Activated naive CD4-positive, alpha-beta T cell treated with anti-CD3 and anti-CD28 coated beads for 36 hours (primary cell): ENCODE results near the gene NEDD9. TPM values are rescaled to one million over a fixed set of nuclear protein-coding genes. Genes with fewer than 3 reads are reported as not detected.

ENCODE experiments used
- CTCF ChIA-PET: fragments of 350-600 bp; sonication (Branson Sonifier 250); formaldehyde crosslinking; loops from one replicate; lab custom pipeline; 2021; ENCODE audit warnings: antibody characterized with exemption; lab: Charles Lee
- DNase-seq: peaks from one replicate; pipeline ENCODE4 v3.0.0-alpha.2; 2020
- H3K27ac Mint-ChIP-seq: one replicate; pipeline ENCODE4 v1.8.0; 2021; ENCODE audit warnings: mild to moderate bottlenecking, mixed read lengths
- H3K27me3 Mint-ChIP-seq: one replicate; pipeline ENCODE4 v1.8.0; 2021; ENCODE audit warnings: low read depth, mixed read lengths
- H3K36me3 Mint-ChIP-seq: one replicate; pipeline ENCODE4 v1.8.0; 2021; ENCODE audit warnings: low read depth, mixed read lengths
- H3K4me1 Mint-ChIP-seq: one replicate; pipeline ENCODE4 v1.8.0; 2021; ENCODE audit warnings: low read depth, mixed read lengths
- H3K4me3 Mint-ChIP-seq: one replicate; pipeline ENCODE4 v1.8.0; 2021; ENCODE audit warnings: mild to moderate bottlenecking, moderate library complexity, mixed read lengths
- H3K9me3 Mint-ChIP-seq: one replicate; pipeline ENCODE4 v1.8.0; 2021; ENCODE audit warnings: mixed read lengths
- intact Hi-C: fragments of 100-400 bp; cut with micrococcal nuclease; formaldehyde crosslinking; loops from one replicate; pipeline ENCODE4 v1.15.1; 2023
- total RNA-seq, 2 experiments: library from RNA; stranded (reverse); gene quantifications; one replicate each; pipeline ENCODE4 v1.2.3, GENCODE V29; 2021

Gene NEDD9
- total RNA-seq, 2 experiments from 2014 or later, result 17.5 to 18.8 TPM

DNA sequence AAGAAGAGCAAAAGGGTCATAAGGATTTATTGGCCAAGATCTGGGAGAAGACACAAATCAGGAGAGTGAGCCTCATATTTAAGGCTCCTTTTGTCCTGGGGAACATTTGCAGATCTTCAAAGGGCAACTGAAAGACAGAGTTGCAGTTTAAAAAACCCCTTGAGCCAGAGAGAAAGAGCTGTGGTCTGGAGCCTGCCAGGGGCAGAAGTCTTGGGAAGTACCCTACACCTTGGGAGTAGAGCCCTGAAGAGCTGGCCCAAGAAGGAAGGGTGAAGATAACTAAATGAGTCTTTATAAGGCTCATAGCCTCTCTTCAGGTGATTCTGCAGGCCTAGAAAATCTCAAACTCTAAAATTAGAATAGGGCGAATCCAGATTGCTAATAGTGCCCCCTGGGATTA, 81.0 kb downstream of the NEDD9 start:
- Mint-ChIP-seq H3K4me3 (no peak overlapping the region), H3K4me1 (peaks cover 6% of the 10 kb centered on the region), H3K27ac (no peak overlapping the region), H3K36me3 (no peaks in the 10 kb centered on the region), H3K9me3 (no peaks in the 10 kb centered on the region), H3K27me3 (no peaks in the 10 kb centered on the region)
- CTCF ChIA-PET, result interaction anchor here (0.9 kb wide), 1 partner anchor 344 kb away, joined by 3 read pairs; no protein-coding TSS in a partner anchor
- DNase-seq, result no peak
- intact Hi-C loops, result no loop called here

DNA sequence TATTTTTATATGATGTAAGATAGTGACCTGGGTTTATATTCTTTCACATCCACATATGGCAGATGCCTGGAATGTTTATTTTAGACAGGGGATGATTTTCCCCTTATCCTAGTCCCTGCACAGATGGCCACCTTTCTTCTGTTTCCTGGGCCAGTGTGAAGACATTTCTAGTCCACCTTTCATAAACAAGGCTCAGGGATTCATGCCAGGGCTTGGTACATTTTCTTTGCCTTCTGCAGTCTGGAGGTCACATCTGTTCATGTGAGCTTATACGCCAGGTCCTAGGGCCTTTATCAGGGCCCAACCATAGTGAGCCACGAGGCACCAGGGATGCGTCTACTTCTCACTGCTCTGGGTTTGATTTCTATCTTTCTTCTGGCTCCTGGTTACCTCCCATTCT, 82.9 kb downstream of the NEDD9 start:
- no peak overlapping the region for H3K4me3 Mint-ChIP-seq
- no peak overlapping the region for H3K27ac Mint-ChIP-seq
- H3K36me3 Mint-ChIP-seq, result no peaks in the 10 kb centered on the region
- peaks cover 6% of the 10 kb centered on the region for H3K4me1 Mint-ChIP-seq
- intact Hi-C loops, result no loop called here
- CTCF ChIA-PET, result interaction anchor here (0.8 kb wide), 1 partner anchor 22 kb away, joined by 3 read pairs; no protein-coding TSS in a partner anchor
- H3K9me3 Mint-ChIP-seq, result no peaks in the 10 kb centered on the region
- DNase-seq, result no peak
- H3K27me3 Mint-ChIP-seq, result no peaks in the 10 kb centered on the region

DNA sequence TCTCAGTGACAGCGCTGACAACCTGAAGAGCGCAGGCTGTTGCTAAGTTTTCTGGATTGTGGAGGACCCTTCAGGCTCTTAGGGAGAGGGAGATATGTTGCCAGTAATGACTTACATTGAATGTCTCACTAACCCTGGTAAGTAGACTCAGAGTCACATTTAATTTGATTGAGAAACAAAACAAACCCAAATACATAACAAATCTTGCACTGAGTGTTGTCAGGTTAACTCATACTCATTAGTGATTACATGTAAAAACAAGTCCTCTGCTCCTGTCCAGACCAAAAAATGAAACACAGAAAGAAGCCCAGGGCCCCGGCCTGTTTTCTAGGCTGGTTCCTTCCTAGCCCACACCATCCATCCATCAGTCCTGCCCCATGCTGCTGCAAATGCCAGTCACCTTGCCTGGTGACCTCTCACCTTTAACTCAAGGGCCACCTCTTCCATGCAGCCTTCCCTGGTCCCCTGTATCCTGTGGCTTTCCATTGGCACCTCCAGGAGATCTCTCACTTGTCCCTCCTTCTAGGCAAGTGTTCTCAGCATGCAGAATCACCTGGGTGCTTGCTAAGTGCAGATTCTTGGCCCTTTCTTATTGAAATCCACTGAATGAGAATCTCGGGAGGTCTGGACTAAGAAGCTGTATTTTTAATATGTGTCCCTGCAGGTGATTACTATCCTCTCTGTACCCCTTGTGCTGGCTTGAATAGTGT, 86.2 kb downstream of the NEDD9 start:
- CTCF ChIA-PET, result interaction anchor here (1.2 to 5.9 kb wide), 2 partner anchors 26 to 351 kb away, joined by 3 to 77 read pairs; no protein-coding TSS in a partner anchor
- Mint-ChIP-seq H3K4me1 (no peaks in the 10 kb centered on the region), H3K27ac (no peak overlapping the region), H3K4me3 (no peak overlapping the region), H3K9me3 (no peaks in the 10 kb centered on the region), H3K36me3 (no peaks in the 10 kb centered on the region), H3K27me3 (no peaks in the 10 kb centered on the region)
- DNase-seq, result no peak
- intact Hi-C loops, result no loop called here

DNA sequence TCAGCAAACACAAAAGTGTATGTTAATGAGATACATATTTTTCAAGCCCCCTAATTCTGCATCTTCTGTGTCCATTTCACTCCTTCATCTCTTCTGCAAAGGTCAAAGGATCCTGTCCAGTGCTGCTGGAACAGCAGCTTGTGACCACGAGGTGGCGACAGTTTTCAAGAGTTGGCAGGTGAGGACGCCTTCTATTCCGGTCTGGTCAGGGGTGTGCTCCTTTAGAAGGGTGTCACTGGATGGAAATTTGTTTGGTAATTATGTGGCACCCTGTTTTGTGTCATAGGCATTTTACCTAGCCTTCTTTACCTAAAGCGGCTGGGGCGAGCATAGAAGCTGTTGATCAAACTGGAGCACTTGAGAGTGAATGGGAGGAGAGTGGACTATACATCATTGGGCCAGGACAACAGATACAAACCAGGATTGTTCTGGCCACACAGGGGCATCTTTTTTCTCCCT, 88.0 kb downstream of the NEDD9 start:
- no peaks in the 10 kb centered on the region for H3K36me3 Mint-ChIP-seq
- CTCF ChIA-PET, result interaction anchor here (0.6 to 5.9 kb wide), 8 partner anchors 9 to 431 kb away, joined by 3 to 77 read pairs (median 4); no protein-coding TSS in a partner anchor
- peak; percentile 89 for DNase-seq
- intact Hi-C loops, result loop anchor here (1.0 to 5.0 kb wide), 6 partner anchors 28 to 431 kb away; no protein-coding TSS in a partner anchor
- no peak overlapping the region for H3K27ac Mint-ChIP-seq
- H3K4me3 Mint-ChIP-seq, result no peak overlapping the region
- H3K9me3 Mint-ChIP-seq, result no peaks in the 10 kb centered on the region
- H3K27me3 Mint-ChIP-seq, result no peaks in the 10 kb centered on the region
- H3K4me1 Mint-ChIP-seq, result peaks cover 7% of the 10 kb centered on the region

DNA sequence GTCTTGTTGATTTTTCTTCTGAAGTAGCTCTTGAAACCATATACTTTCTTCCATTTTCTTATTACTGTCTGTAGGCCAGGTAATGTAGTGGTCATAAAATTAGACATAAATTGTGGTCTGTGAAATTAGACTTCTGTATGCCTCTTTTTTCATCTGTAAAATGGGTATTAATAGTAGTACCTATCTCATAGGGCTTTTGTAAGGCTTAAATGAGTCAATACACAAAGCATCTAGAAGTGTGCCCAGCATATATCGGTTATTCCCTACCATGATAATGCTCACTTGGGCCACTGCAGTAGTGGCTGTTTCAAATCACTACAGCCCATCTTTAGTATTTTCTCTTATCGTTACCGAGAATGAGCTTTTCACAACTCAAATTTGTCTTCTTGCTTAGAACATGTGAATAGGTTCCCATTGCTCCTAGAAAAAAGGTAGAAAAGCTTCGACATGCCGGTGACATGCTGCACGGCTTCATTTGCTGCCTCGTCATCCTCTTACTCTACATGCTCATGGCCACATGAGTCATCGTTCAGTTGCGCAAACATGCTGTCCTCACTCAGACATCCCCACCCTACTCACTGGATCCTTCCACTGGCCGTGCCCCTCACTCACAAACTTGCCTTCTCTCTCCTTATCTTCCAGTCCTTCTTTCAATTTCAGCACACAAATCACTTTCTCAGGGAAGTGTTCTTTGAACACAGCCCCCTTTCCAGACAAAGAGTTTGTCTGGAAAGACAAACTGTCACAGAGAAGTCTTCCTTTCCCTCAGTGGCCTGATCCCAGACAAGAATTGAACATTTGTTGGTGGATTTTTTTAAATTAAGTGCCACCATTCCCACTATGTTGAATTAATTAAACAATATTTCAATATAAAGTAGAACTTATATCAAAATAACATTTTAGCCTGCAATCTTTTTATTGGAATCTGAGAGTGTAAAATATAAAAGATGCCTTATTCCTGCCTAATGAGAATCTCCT, 88.8 kb downstream of the NEDD9 start:
- Mint-ChIP-seq H3K9me3 (no peaks in the 10 kb centered on the region), H3K4me3 (no peak overlapping the region), H3K27me3 (no peaks in the 10 kb centered on the region), H3K27ac (no peak overlapping the region), H3K4me1 (peaks cover 14% of the 10 kb centered on the region), H3K36me3 (no peaks in the 10 kb centered on the region)
- CTCF ChIA-PET, result interaction anchor here (0.6 to 5.9 kb wide), 16 partner anchors 9 to 1671 kb away, joined by 3 to 77 read pairs (median 4); no protein-coding TSS in a partner anchor
- intact Hi-C loops, result loop anchor here (1.0 to 5.0 kb wide), 6 partner anchors 29 to 432 kb away; no protein-coding TSS in a partner anchor
- DNase-seq, result no peak

DNA sequence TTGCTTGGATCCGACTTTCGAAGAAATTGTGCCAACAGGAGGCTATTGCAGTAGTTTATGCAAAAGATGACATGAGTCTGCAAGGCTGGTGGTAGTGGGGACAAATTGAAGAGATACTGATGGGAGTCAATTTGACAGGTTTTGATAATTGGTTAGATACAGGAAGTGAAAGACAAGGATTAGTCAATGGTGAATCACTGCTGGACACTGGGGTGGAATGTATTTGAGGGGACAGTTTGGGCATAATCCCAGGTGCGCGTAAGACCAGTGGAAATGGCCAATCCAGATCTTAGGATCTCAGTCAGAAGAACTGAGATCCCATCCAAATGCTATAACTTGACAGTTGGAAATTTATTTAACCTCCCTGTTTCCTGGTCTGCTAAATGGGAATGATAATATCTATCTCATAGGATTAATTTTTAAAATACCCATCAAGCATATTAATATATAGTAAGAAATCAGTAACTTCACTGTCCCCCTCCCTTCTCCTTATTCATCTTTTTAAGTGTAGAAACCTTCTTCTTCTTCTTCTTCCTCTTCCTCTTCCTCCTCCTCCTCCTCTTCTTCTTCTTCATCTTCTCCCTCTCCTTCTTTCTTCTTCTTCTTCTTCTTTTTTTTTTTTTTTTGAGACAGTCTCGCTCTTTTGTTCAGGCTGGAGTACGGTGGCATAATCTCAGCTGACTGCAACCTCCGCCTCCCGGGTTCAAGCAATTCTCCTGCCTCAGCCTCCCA, 90.0 kb downstream of the NEDD9 start:
- H3K36me3 Mint-ChIP-seq, result no peaks in the 10 kb centered on the region
- peaks cover 17% of the 10 kb centered on the region for H3K4me1 Mint-ChIP-seq
- intact Hi-C loops, result loop anchor here (5.0 kb wide), 1 partner anchor 190 kb away; no protein-coding TSS in a partner anchor
- no peak for DNase-seq
- no peaks in the 10 kb centered on the region for H3K9me3 Mint-ChIP-seq
- H3K27me3 Mint-ChIP-seq, result no peaks in the 10 kb centered on the region
- CTCF ChIA-PET, result interaction anchor here (1.0 to 5.9 kb wide), 7 partner anchors 13 to 358 kb away, joined by 3 to 77 read pairs (median 3); no protein-coding TSS in a partner anchor
- no peak overlapping the region for H3K27ac Mint-ChIP-seq
- no peak overlapping the region for H3K4me3 Mint-ChIP-seq

DNA sequence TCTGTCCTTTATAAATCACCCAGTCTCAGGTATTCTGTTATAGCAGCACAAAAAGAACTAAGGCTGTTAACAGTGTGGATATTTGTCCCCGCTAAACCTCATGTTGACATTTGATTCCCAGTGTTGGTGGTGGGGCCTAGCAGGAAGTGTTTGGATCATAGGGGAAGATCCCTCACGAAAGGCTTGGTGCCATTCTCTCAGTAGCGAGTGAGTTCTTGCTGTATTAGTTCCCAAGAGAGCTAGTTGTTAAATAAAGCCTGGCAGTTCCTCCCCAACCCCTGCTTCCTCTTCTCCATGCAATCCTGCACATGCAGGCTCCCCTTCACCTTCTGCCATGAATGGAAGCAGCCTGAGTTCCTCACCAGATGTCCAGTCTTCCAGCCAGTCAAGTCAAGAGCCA, 91.2 kb downstream of the NEDD9 start:
- CTCF ChIA-PET, result interaction anchor here (1.0 kb wide), 1 partner anchor 355 kb away, joined by 5 read pairs; no protein-coding TSS in a partner anchor
- Mint-ChIP-seq H3K4me3 (no peak overlapping the region), H3K36me3 (no peaks in the 10 kb centered on the region), H3K4me1 (peaks cover 17% of the 10 kb centered on the region), H3K27ac (no peak overlapping the region), H3K27me3 (no peaks in the 10 kb centered on the region), H3K9me3 (no peaks in the 10 kb centered on the region)
- no peak for DNase-seq
- intact Hi-C loops, result loop anchor here (5.0 kb wide), 1 partner anchor 189 kb away; no protein-coding TSS in a partner anchor

DNA sequence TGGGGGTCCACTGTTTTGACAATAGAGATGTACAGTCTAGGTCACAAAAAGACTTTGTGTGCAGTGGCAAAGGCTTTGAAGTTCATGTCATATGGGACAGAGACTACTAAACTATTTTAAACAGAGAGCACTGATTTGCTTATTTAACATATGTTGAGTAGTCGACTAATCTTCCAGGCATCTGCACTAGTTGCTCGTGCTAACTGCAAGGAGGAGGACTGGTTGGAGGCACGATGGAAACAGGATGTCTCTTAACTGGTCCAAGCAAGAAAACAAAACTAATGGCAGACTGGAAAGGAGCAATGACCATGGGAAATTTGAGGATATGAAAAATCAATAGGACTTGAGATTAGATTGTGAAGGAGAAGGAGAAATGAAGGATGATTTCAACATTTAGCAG, 92.4 kb downstream of the NEDD9 start:
- Mint-ChIP-seq H3K4me1 (peaks cover 17% of the 10 kb centered on the region), H3K9me3 (no peaks in the 10 kb centered on the region), H3K27ac (no peak overlapping the region), H3K27me3 (no peaks in the 10 kb centered on the region), H3K36me3 (peaks cover 8% of the 10 kb centered on the region), H3K4me3 (no peak overlapping the region)
- intact Hi-C loops, result loop anchor here (5.0 kb wide), 1 partner anchor 188 kb away; no protein-coding TSS in a partner anchor
- no peak for DNase-seq
- CTCF ChIA-PET, result interaction anchor here (0.7 to 1.8 kb wide), 2 partner anchors 189 to 356 kb away, joined by 3 to 9 read pairs; no protein-coding TSS in a partner anchor

DNA sequence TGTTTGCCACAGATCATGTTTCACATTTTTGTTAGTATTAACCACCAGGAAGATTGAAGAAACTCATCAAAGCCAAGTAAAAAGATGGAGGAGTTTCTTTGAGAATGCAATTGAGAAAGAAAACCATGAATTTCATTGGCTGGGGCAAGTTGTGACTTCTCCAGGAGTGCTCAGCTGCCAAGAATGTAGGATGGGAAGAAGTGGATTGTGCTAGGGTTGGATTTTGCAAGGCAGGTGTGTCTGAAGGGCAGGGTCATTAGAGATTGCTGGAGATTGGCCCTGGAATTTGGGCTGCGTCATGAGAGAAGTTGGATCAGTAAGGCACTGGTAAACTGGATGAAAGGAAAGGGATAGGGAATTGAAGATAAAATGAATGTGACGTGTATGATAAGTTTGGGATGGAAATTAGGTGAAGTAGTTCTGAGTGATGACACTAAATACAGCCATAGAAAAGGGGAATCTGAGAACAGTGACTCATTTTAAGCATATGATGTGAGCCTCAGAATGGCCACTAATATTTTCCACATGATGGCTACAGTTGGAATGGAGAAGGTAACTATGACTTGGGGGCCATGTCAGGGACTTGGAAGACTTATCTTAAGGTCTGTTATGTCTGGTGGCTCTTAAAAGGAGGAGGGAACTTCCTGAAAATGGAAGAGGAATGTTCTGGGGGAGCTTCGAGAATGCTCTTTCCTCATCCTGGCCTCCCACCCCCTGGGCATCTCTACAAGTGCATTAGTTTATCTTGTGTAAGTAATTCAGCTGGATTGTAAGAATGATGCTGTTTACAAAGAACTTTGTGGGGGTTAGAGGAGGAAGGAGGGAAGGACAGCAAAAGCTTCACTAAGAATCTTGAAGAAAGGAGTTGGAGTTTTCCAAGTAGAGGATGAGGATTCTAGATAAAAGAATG, 93.2 kb downstream of the NEDD9 start:
- H3K4me1 Mint-ChIP-seq, result peaks cover 17% of the 10 kb centered on the region
- H3K9me3 Mint-ChIP-seq, result no peaks in the 10 kb centered on the region
- peak overlapping the region; percentile 27 for H3K27ac Mint-ChIP-seq
- H3K36me3 Mint-ChIP-seq, result peaks cover 14% of the 10 kb centered on the region
- no peaks in the 10 kb centered on the region for H3K27me3 Mint-ChIP-seq
- intact Hi-C loops, result no loop called here
- H3K4me3 Mint-ChIP-seq, result no peak overlapping the region
- no peak for DNase-seq
- CTCF ChIA-PET, result interaction anchor here (0.7 to 1.8 kb wide), 2 partner anchors 189 to 357 kb away, joined by 3 to 9 read pairs; no protein-coding TSS in a partner anchor

DNA sequence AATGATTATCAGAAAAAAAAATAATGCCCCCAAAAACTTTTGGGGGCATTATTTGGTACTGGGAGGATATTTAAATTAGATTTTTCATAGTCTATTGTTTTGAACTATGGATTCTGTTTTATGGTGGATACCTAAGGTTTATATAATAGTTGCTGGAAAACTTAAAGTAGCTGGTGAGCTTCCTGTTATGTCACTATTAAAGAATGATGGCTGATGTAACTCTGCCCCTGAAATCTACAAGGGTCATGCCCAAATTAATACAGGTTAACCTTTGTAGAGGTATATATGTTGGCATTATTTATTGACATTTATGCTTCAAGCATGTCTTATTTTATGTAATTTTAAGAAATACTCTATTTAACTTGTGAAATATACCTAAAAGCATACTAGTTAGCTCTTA, 95.7 kb downstream of the NEDD9 start:
- no peaks in the 10 kb centered on the region for H3K27me3 Mint-ChIP-seq
- H3K36me3 Mint-ChIP-seq, result peaks cover 15% of the 10 kb centered on the region
- peaks cover 17% of the 10 kb centered on the region for H3K4me1 Mint-ChIP-seq
- intact Hi-C loops, result no loop called here
- CTCF ChIA-PET, result interaction anchor here (1.9 kb wide), 1 partner anchor 359 kb away, joined by 9 read pairs; no protein-coding TSS in a partner anchor
- H3K4me3 Mint-ChIP-seq, result no peak overlapping the region
- H3K9me3 Mint-ChIP-seq, result no peaks in the 10 kb centered on the region
- H3K27ac Mint-ChIP-seq, result no peak overlapping the region
- DNase-seq, result no peak
